Measurements from ENCODE around the gene NDUFAF8.

DNA sequence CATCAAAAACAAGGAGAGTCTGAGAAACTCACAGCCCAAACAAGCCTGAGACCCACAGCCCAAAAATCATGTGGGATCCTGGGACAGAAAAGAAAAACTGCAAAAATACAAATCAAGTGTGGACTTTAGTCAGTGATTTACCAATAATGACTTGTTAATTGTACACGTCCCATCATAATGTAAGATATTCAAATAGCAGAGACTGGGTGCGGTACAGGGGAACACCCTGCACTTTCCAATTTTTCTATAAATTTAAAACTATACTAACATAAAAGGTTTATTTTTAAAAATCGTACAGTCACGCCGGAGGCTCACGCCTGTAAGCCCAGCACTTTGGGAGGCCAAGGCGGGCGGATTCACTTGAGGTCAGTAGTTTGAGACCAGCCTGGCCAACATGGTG, 25.1 kb upstream of the NDUFAF8 start:
- TF ChIP-seq, protein P1, sequence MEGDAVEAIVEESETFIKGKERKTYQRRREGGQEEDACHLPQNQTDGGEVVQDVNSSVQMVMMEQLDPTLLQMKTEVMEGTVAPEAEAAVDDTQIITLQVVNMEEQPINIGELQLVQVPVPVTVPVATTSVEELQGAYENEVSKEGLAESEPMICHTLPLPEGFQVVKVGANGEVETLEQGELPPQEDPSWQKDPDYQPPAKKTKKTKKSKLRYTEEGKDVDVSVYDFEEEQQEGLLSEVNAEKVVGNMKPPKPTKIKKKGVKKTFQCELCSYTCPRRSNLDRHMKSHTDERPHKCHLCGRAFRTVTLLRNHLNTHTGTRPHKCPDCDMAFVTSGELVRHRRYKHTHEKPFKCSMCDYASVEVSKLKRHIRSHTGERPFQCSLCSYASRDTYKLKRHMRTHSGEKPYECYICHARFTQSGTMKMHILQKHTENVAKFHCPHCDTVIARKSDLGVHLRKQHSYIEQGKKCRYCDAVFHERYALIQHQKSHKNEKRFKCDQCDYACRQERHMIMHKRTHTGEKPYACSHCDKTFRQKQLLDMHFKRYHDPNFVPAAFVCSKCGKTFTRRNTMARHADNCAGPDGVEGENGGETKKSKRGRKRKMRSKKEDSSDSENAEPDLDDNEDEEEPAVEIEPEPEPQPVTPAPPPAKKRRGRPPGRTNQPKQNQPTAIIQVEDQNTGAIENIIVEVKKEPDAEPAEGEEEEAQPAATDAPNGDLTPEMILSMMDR (IDR thresholded peaks at IDR 0.05; ENCODE audit: insufficient read depth, low read length, poor library complexity, severe bottlenecking) = no peak
- TF ChIP-seq EZH2phosphoT487 (conservative IDR thresholded peaks at IDR 0.05; ENCODE audit: low read length) = no peak
